Liver (tissue), 3 donors: ENCODE results near the gene TOP2A.

ENCODE experiments used
- ATF3 ChIP-seq: IDR thresholded peaks from 2 replicates; pipeline ENCODE4 v1.6.1; 2016; ENCODE audit warnings: antibody characterized with exemption
- CTCF ChIP-seq: fragments of 150-350 bp; IDR thresholded peaks from 2 replicates; pipeline ENCODE4 v1.5.1; 2017; ENCODE audit warnings: improper control_type of control experiment, low read depth, low read length; ENCODE audit not compliant: missing input control
- FOXA1 ChIP-seq: IDR thresholded peaks from 2 replicates; pipeline ENCODE4 v1.6.1; 2016; ENCODE audit warnings: antibody characterized with exemption
- GABPA ChIP-seq, 2 donors: IDR thresholded peaks in 1 of 2; conservative IDR thresholded peaks in 1 of 2; 2 replicates each; pipeline ENCODE4 v1.6.1; 2016; ENCODE audit warnings: antibody characterized with exemption in 2 of 2, mild to moderate bottlenecking in 1 of 2, moderate library complexity in 1 of 2
- JUND ChIP-seq, 2 donors: IDR thresholded peaks; 2 replicates each; pipeline ENCODE4 v1.6.1; 2016; ENCODE audit warnings: antibody characterized with exemption in 2 of 2
- RAD21 ChIP-seq, 2 donors: IDR thresholded peaks; 2 replicates each; pipeline ENCODE4 v1.6.1; 2016; ENCODE audit warnings: antibody characterized with exemption in 2 of 2, mild to moderate bottlenecking in 2 of 2
- REST ChIP-seq: IDR thresholded peaks from 2 replicates; pipeline ENCODE4 v1.6.1; 2016; ENCODE audit warnings: antibody characterized with exemption, mild to moderate bottlenecking
- SP1 ChIP-seq: IDR thresholded peaks from 2 replicates; pipeline ENCODE4 v1.6.1; 2018; ENCODE audit warnings: antibody characterized with exemption, mild to moderate bottlenecking
- TAF1 ChIP-seq: conservative IDR thresholded peaks from 2 replicates; pipeline ENCODE4 v1.6.1; 2016; ENCODE audit warnings: antibody characterized with exemption, mild to moderate bottlenecking
- YY1 ChIP-seq: IDR thresholded peaks from 2 replicates; pipeline ENCODE4 v1.6.1; 2016; ENCODE audit warnings: antibody characterized with exemption, mild to moderate bottlenecking
- ZBTB33 ChIP-seq: IDR thresholded peaks from 2 replicates; pipeline ENCODE4 v1.6.1; 2016; ENCODE audit warnings: antibody characterized with exemption
- donor health status: healthy.
- donor health status: healthy.

GRCh38 chr17:40378966-40379365, 38.7 kb downstream of the TOP2A start:
- TF ChIP-seq GABPA (IDR thresholded peaks at IDR 0.05 in 1 of 2, conservative IDR thresholded peaks at IDR 0.05 in 1 of 2) (no peak), CTCF (no peak), FOXA1 (no peak), ZBTB33 (no peak), REST (no peak), JUND (IDR thresholded peaks at IDR 0.05) (no peak), SP1 (no peak), TAF1 (no peak), ATF3 (no peak), RAD21 (IDR thresholded peaks at IDR 0.05) (no peak), YY1 (no peak)
